ENCODE results near the gene ASIC3.

Gene ASIC3

DNA sequence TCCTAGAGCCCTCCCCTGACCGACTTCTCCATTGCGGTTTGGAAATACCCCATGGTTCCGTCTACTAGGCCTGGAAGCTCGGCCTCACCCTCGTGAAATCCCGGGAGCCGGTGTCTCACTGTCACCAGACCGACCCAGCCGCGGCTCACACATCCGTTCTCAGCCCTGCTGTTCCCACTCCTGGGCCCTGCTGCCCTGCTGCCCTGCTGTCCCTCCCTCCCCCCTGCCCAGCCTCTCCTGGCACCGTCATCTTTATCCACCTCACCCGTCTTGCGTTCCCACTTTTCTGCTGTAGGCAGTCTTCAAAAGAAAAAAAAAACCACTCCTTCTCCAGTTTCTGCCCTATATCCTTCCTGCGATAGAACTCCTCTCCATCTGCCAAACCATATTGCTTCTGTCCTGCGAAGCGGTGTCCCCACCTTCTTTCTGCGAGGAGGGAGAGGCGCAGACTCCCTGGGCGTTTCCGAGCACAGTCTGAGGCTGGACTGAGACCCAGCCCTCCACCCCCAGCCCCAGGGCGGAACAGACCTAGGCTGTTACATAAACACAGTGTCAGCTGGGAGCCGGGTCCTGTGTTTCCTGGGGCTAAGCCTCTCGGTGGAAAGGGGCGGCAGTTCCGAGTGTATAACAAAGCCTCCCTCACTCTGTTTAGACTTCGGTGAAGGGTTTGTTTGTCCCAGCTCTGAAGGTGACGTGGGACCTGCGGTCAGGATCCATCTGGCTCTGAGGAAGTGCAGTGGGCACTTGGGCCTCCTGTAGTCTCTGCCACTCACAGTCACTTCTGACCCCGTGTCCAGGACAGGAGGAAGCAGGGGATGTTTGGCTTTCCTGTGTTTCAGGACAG is 40.7 kb downstream of the ASIC3 start:
- peak; percentile 96 to 99 for DNase-seq

DNA sequence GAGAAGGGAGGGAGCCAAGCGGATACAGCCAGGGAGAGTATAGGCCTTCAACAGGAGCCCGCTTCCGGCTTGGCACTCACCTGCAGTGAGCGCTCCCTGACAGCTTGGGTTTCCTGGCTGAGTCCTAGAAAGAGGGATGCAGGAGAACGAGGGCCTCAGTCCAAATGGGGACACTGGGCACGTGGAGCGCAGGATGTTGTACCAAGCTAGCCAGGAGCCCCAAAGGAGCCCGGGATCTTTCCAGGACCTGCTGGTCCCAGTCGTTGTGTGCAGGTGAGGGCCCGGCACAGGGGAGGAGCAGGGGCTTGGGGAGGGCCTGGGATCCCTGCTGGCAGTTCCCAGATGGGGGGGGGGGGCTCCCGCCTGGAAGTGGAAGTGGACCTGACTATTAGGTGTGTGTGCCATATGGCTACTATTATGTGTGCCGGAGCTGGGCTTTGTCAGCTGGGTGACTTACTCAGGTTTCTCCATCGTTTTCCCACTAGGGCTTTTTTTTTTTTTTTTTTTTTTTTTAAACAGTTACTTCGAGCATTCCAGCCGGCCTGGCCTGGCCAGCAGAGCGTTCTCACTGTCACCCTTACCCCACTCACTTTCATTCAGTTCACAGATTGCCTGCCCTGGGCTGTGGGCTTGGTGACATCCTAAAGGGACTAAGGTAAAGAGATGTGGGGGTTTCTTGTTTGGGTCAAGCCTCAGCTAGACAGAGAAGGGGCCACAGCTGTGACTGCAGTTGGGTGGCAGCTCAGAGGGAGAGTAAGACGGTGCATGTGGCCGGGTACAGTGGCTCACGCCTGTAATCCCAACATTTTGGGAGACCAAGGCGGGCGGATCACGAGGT is 41.8 kb downstream of the ASIC3 start:
- DNase-seq, result no peak

DNA sequence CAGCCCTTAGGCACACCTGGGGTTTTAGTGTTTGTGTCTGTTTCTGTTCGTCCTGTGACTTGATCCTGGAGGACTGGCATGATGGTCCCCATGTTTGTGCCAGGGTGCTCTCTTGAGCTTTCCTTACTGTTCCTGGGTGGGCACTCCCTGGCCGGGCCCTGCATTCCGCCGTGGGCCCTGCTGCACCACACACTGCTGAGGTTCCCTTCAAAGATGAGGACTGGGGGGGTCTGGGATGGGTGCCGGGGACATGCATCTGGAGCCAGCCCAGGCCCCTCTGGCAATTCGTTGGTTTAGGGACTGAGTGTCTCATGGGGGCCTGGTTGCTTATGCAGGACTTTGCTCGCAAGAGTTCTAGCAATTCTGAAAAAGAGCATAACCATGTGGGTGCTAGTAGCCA is 42.7 kb downstream of the ASIC3 start:
- DNase-seq, result no peak

DNA sequence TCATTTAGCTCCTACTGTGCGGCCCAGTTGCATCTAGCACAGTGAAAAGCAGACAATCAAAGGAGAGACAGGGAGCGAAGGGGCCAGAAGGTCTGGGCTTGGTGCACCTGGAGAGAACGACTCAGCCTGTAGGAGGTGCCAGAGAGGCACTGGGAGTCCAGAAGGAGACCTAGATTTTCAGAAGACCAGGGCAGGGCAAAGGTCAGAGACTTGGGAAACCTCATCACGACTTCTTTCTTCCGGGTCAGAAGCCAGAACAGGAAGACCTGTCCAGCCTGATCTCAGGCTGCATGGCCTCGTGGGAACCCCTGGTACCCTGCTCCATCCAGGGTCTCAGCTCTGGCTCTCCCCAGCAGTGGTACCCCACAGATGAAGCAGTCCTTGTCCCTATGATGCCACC is 43.1 kb downstream of the ASIC3 start:
- DNase-seq, result peak; percentile 73 to 76

DNA sequence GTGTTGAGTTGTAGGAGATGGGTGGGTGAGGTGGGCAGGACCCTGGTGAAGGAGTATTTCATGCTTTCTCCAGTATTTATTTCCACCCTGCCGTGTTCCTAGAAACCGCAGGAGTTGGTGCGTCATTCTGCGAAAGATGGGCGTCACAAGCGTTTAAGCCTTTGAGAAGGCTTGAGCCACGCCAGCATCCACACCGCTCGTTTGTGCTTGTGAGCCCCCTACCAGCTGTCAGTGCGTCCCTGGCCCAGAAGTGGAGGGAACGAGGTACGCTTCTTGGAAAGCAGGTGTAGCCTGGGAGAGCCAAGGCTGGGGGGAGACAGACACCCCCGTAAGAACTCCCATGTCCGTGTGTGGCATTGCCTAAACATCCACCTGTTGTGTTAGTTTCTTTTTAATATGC is 43.7 kb downstream of the ASIC3 start:
- DNase-seq, result no peak

DNA sequence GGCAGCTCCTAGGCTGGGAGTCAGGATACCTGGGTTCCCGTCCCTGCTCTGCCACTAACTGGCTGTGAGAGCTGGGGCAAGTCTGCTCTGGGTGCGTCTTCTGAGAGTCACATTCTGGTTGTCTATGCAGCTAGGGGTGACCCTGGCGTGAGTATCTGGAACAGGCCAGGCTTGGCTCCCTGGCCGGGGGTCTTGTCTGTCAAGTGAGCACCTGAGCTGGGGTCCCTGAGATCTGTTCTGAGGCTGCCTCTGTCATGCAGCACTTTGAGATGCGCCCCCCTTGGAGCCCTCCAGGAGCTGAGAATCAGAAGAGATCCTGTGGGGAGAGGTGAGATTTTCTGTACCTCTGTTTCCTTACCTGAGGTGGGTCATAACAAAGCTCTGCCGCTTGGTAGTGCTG is 45.4 kb downstream of the ASIC3 start:
- no peak for DNase-seq

DNA sequence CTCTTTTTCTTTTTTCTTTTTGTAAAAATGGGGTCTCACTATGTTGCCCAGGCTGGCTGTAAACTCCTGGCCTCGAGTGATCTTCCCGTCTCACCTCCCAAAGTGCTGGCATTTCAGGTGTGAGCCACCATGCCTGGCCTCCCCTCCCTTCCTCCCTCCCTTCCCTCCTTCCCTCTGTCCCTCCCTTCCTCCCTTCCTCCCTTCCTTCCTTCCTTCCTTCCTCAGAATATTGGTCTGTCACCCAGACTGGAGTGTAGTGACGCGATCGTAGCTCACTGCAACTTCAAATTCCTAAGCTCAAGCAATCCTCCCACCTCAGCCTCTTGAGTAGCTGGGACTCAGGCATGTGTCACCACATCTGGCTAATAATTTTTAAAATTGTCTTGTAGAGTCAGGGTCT is 46.3 kb downstream of the ASIC3 start:
- no peak for DNase-seq

DNA sequence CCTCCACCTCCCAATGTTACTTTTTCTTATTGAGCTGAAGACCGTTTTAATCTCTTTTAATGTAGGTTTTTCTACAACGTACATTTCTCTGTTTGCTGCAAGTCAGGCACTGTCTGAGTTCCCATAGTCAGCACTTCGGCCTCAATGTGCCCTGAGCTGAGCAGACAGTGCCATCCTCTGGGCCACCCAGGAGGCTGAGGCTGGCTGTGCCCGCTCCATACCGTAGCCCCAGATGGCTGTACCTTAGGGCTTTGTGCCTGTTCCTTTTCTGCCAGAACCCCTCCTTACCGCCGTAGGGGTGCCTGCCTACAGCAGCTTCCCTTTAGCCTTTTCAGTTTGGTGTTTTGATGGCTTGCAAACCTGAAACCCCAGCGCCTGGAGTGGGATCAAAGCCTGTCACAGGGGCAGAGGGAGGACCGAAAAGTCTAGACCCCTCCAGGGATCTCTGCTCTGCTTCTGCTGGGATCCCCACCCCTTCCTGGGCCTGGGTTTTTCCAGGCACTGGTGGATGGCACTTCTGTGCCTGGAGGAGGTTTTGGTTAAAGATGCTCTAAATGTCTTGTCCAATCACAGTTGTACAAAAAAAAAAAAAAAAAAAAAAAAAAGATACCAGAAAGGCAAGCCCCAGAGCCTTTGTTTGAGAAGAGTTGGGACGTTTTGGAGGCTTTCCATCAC is 46.9 kb downstream of the ASIC3 start:
- no peak for DNase-seq

DNA sequence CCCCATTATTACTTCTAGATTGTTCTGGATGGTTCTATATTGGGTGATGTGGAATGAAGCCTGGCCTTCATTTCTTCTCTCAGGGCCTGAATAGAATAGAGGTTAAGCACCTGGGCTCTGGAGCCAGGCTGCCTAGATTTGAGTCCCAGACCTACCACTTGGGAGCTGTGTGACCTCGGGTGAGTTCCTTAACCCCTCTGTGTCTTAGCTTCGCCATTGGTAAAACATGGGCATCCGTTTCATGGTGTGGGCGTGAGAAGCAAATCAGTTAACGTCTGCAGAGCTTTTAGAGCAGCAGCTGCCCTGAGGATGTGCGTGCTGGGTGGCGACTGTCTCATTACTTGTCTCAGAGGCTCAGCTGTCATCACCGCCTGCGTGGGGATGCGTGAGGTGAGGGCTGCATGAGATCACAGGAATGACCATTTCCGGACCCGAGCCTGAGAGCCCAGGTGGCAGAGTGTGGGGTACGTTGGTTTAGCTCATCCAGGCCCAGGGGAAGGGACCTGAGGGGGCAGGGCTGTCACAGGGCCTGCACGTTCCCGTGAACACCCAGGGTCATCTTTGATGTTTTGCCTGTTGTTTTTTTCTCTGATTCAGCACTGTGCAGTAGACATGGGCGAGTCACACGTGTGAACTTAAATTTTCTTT is 47.6 kb downstream of the ASIC3 start:
- no peak for DNase-seq

DNA sequence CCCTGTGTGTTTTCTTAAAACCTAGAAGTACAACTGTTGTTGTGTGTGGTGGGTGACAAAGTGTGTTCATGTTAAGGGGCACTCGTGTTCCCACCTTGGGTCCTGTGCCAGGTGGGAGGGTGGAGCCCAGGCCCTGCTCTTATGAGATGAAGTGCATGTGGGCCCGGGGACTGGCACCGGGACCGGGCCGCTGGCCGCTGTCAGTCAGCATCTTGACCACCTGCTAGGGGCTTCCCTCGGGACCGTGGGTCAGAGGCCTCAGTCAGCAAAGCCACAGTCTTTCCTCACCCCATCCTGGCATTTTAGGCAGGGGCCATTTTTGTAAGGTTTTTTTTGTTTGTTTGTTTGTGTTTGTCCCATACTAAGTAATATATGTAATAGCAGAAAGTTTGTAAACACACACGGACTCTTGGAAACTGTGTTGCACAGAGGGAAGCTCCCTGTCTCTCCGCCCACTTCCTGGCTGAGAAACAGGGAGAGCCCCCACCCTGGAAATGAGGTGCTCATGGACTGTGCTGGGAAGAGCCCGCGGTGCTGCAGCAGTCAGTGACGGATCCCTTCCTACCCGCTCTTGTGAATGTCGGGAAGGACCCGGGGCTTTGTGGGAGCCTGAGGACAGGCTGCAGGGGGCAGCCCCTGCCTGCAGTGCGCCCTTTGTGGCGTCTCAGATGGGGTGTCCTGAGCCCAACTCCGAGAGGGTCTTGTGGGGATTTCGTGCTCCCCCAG is 51.3 kb downstream of the ASIC3 start:
- peak in 1 of 2 donors; percentile 45 for DNase-seq

DNA sequence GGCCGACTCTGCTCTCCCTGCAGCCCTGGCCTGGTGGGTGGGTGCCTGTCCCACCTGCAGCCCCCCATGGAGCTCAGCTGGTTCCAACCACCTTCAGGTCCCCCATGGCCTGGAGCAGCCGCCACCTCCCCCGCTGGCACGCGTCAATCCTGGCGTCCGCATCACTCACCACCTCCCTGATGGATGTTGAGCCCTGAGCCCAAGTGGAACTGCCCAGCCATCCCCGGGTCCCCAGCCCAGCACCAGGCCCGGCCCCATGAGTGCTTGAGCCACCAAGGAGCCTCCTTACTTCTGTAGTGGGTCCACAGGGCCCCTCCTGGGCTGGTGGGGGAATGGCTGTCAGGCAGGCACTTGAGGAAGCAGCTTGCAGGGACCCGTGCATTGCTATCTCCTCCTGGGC is 52.6 kb downstream of the ASIC3 start:
- DNase-seq, result no peak

DNA sequence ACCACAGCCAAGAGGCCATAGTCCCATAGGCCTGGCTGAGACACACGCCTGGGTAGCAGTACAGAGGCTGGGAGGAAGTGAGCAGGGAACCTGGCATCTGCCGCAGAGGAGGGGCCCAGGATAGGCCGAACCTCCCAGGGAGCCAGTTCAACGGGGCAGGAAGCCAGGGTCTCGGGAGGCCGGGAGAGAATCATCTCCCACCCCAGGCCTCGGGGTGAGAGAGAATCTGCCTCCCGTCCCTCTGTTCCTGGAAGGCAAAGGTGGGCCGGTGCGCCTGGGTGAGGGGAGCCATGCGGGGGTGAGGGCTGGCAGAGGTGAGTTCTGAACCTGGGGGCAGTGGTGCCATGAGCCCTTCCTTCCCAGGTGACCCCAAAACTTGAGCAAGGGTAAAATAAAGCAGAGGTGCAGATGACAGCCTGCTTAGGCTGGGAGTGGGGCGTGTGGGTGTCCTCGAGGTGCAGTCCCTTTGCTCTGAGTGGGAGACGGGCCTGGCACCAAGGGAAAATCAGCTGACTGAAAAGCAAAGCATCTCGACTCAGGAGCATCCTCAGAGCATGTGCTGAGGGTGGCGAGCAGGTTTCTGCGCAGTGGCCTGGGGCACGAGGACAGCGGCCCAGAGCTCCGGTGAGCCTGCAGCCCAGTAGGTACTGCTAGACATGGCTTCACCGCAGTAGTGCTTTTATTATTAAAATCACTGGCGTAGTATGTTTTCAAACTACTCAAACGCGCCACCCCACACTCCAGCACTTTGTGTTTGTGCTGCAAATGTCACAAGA is 53.5 kb downstream of the ASIC3 start:
- DNase-seq, result no peak
